Liver (tissue), 9 donors: ENCODE measurements around the gene DAPK1. TPM values are rescaled to one million over a fixed set of nuclear protein-coding genes. Genes with fewer than 3 reads are reported as not detected.

Source experiments
- DNase-seq: peaks from one replicate; pipeline ENCODE4 v3.0.0-alpha.2; 2017; ENCODE audit warnings: low spot score
- H3K27ac ChIP-seq, 2 donors: one replicate each; pipeline ENCODE4 v1.7.0; 2013; ENCODE audit warnings: inconsistent platforms in 2 of 2, low read length in 2 of 2, control low read depth in 1 of 2, low read depth in 1 of 2, mild to moderate bottlenecking in 1 of 2
- H3K27me3 ChIP-seq, 4 donors: one replicate each; pipeline versions ENCODE4 v1.6.1 to v1.7.0; 2013; ENCODE audit warnings: low read length in 3 of 4, inconsistent platforms in 1 of 4, mild to moderate bottlenecking in 1 of 4, moderate library complexity in 1 of 4; ENCODE audit not compliant: control insufficient read depth in 4 of 4, insufficient read depth in 4 of 4
- H3K36me3 ChIP-seq, 4 donors: one replicate each; pipeline versions ENCODE4 v1.6.1 to v1.7.0; 2013; ENCODE audit warnings: low read length in 3 of 4, mild to moderate bottlenecking in 3 of 4, low read depth in 1 of 4, moderate library complexity in 1 of 4; ENCODE audit not compliant: control insufficient read depth in 4 of 4, insufficient read depth in 3 of 4
- H3K4me1 ChIP-seq, 4 donors: one replicate each; pipeline versions ENCODE4 v1.6.1 to v1.7.0; 2013; ENCODE audit warnings: low read length in 3 of 4, mild to moderate bottlenecking in 3 of 4, moderate library complexity in 1 of 4; ENCODE audit not compliant: control insufficient read depth in 4 of 4, insufficient read depth in 4 of 4
- H3K4me3 ChIP-seq, 3 donors: one replicate each; pipeline versions ENCODE4 v1.6.1 to v1.7.0; 2013; ENCODE audit warnings: low read length in 3 of 3, control low read depth in 1 of 3, low read depth in 1 of 3, mild to moderate bottlenecking in 1 of 3
- H3K9ac ChIP-seq, 2 donors: one replicate each; pipeline ENCODE4 v1.7.0; 2013; ENCODE audit warnings: low read length in 2 of 2, mild to moderate bottlenecking in 2 of 2, moderate library complexity in 2 of 2, control low read depth in 1 of 2, low read depth in 1 of 2
- H3K9me3 ChIP-seq, 4 donors: one replicate each; pipeline versions ENCODE4 v1.6.1 to v1.7.0; 2013; ENCODE audit warnings: low read length in 3 of 4; ENCODE audit not compliant: control insufficient read depth in 4 of 4
- ATF3 ChIP-seq: IDR thresholded peaks from 2 replicates; pipeline ENCODE4 v1.6.1; 2016; ENCODE audit warnings: antibody characterized with exemption
- CTCF ChIP-seq: fragments of 150-350 bp; IDR thresholded peaks from 2 replicates; pipeline ENCODE4 v1.5.1; 2017; ENCODE audit warnings: improper control_type of control experiment, low read depth, low read length; ENCODE audit not compliant: missing input control
- FOXA1 ChIP-seq: IDR thresholded peaks from 2 replicates; pipeline ENCODE4 v1.6.1; 2016; ENCODE audit warnings: antibody characterized with exemption
- FOXA2 ChIP-seq: IDR thresholded peaks from 2 replicates; pipeline ENCODE4 v1.6.1; 2016; ENCODE audit warnings: antibody characterized with exemption
- GABPA ChIP-seq, 2 donors: IDR thresholded peaks in 1 of 2; conservative IDR thresholded peaks in 1 of 2; 2 replicates each; pipeline ENCODE4 v1.6.1; 2016; ENCODE audit warnings: antibody characterized with exemption in 2 of 2, mild to moderate bottlenecking in 1 of 2, moderate library complexity in 1 of 2
- HNF4A ChIP-seq, 2 donors: conservative IDR thresholded peaks; 2 replicates each; pipeline ENCODE4 v1.6.1; 2016; ENCODE audit warnings: antibody characterized with exemption in 2 of 2, mild to moderate bottlenecking in 2 of 2
- HNF4G ChIP-seq: IDR thresholded peaks from 2 replicates; pipeline ENCODE4 v1.6.1; 2016; ENCODE audit warnings: antibody characterized with exemption
- JUND ChIP-seq, 2 donors: IDR thresholded peaks; 2 replicates each; pipeline ENCODE4 v1.6.1; 2016; ENCODE audit warnings: antibody characterized with exemption in 2 of 2
- NR2F2 ChIP-seq: IDR thresholded peaks from 2 replicates; pipeline ENCODE4 v1.6.1; 2016; ENCODE audit warnings: antibody characterized with exemption
- REST ChIP-seq: IDR thresholded peaks from 2 replicates; pipeline ENCODE4 v1.6.1; 2016; ENCODE audit warnings: antibody characterized with exemption, mild to moderate bottlenecking
- YY1 ChIP-seq: IDR thresholded peaks from 2 replicates; pipeline ENCODE4 v1.6.1; 2016; ENCODE audit warnings: antibody characterized with exemption, mild to moderate bottlenecking
- ZBTB33 ChIP-seq: IDR thresholded peaks from 2 replicates; pipeline ENCODE4 v1.6.1; 2016; ENCODE audit warnings: antibody characterized with exemption
- WGBS: extraction: QIAGEN DNeasy Blood & Tissue Kit; methylation state at CpG from one replicate; pipeline ENCODE4 v1.1.7; 2013; 5-methylcytosine and 5-hydroxymethylcytosine counted together
- polyA plus RNA-seq, 2 donors: library from polyadenylated mRNA; stranded (reverse) in 1 of 2; unstranded in 1 of 2; fragments of 200-250 nt in 1 of 2; fragments of >200 nt in 1 of 2; fragmentation: Nextera tagmentation in 1 of 2; extraction: Ambion mirVana in 1 of 2; gene quantifications; one replicate each; pipeline versions ENCODE4 v1.2.1 to v1.2.3, GENCODE V29; 2013 to 2015
- total RNA-seq, 2 donors: library from RNA; depleted of rRNA; stranded (reverse); fragments of >200 nt; gene quantifications; one replicate each; pipeline ENCODE4 v1.2.3, GENCODE V29; 2014
- donor health status: healthy.
- donor health status: healthy.
- donor health status: healthy.
- donor health status: healthy.
- donor health status: healthy.

Gene DAPK1
- total and polyA plus RNA-seq, 4 donors: 14.0 to 40.8 (median 21.8) TPM

GRCh38 chr9:87455407-87455806 is 42.3 kb upstream of the DAPK1 start:
- TF ChIP-seq FOXA1 (no peak), ATF3 (no peak), HNF4G (no peak), CTCF (no peak)
- 86% methylated on average over 1 of the region's 1 CpG for WGBS

GRCh38 chr9:87461256-87461655 is 36.4 kb upstream of the DAPK1 start:
- TF ChIP-seq FOXA2 (no peak), YY1 (no peak), GABPA (IDR thresholded peaks at IDR 0.05 in 1 of 2, conservative IDR thresholded peaks at IDR 0.05 in 1 of 2) (no peak), ZBTB33 (no peak), ATF3 (no peak), NR2F2 (no peak), HNF4A (conservative IDR thresholded peaks at IDR 0.05) (no peak), JUND (IDR thresholded peaks at IDR 0.05) (no peak), CTCF (no peak), REST (no peak)

More at GRCh38 chr9:87455407-87455806, 42.3 kb upstream of the DAPK1 start:
- Histone ChIP-seq H3K4me1 (no peaks in the 10 kb centered on the region), H3K27me3 (no peaks in the 10 kb centered on the region), H3K27ac (no peak overlapping the region), H3K4me3 (peak overlapping the region in 1 of 3 donors; percentile 63), H3K9me3 (peaks cover 0 to 3% (median 1%) of the 10 kb centered on the region in 4 donors), H3K9ac (no peak overlapping the region), H3K36me3 (no peaks in the 10 kb centered on the region)
- DNase-seq: no peak

More at GRCh38 chr9:87461256-87461655, 36.4 kb upstream of the DAPK1 start:
- Histone ChIP-seq H3K4me3 (no peak overlapping the region), H3K36me3 (no peaks in the 10 kb centered on the region), H3K9ac (no peak overlapping the region), H3K27me3 (no peaks in the 10 kb centered on the region), H3K9me3 (no peaks in the 10 kb centered on the region), H3K4me1 (no peaks in the 10 kb centered on the region), H3K27ac (no peak overlapping the region)
- 75% methylated on average over 4 of the region's 4 CpGs for WGBS
- no peak for DNase-seq
